Skin epidermis (tissue), 12 donors: Measurements from ENCODE around the gene FGR.
A peak's percentile ranks its signal among the peaks of the same experiment; 100 is the strongest.
"Not testable (repeated sequence)": the region's sequence is repeated elsewhere in the genome, so short reads cannot be mapped to it uniquely, and the experiment has no call there.

Source experiments
- H3K27ac ChIP-seq, 21 experiments: fragments of 200-600 bp; sonication (generic) in 11 of 21; one replicate each; pipeline ENCODE4 v1.5.0; 2020; ENCODE audit warnings: mild to moderate bottlenecking in 3 of 21, inconsistent platforms in 2 of 21, moderate library complexity in 2 of 21
- H3K4me3 ChIP-seq, 7 experiments: fragments of 200-600 bp; sonication (generic) in 2 of 7; one replicate each; pipeline ENCODE4 v1.5.0; 2020; ENCODE audit warnings: inconsistent platforms in 2 of 7, mild to moderate bottlenecking in 2 of 7, moderate library complexity in 1 of 7

Gene FGR

GRCh38 chr1:27640514-27640913, 5.5 kb upstream of the FGR start:
- not testable (repeated sequence) for H3K27ac ChIP-seq, H3K4me3 ChIP-seq

GRCh38 chr1:27638805-27639204, 3.8 kb upstream of the FGR start:
- Histone ChIP-seq H3K4me3 (no peak overlapping the region), H3K27ac (no peak overlapping the region)

DNA sequence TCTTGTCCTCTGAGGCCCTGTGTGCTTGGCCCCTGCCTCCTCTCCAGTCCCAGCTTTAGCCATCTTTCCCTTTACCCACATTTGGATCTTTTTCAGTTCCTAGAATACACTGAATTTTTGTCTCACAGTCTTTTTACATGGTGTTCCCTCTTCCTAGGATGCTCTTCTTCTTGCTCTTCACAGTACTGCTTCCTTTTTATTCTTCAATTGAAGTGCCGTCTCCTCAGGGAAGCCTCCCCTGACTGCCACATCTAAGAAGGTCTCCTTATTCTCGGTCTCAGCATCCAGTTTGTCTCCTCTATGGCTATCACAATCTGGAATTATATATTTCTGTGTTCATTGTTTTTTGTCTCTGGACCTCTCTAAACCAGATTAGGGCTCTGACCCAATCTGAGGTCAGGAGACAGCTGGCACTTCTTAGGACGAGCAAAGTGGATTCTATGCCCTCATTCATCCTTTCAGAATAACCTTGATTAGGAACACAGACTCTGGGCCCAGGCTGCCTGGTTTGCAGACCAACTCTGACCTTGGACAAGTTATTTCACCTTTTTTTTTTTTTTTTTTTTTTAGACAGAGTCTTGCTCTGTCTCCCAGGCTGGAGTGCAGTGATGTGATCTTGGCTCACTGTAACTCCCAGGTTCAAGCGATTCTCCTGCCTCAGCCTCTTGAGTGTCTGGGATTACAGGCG, 3.2 kb upstream of the FGR start:
- Histone ChIP-seq H3K27ac (no peak overlapping the region), H3K4me3 (no peak overlapping the region)

DNA sequence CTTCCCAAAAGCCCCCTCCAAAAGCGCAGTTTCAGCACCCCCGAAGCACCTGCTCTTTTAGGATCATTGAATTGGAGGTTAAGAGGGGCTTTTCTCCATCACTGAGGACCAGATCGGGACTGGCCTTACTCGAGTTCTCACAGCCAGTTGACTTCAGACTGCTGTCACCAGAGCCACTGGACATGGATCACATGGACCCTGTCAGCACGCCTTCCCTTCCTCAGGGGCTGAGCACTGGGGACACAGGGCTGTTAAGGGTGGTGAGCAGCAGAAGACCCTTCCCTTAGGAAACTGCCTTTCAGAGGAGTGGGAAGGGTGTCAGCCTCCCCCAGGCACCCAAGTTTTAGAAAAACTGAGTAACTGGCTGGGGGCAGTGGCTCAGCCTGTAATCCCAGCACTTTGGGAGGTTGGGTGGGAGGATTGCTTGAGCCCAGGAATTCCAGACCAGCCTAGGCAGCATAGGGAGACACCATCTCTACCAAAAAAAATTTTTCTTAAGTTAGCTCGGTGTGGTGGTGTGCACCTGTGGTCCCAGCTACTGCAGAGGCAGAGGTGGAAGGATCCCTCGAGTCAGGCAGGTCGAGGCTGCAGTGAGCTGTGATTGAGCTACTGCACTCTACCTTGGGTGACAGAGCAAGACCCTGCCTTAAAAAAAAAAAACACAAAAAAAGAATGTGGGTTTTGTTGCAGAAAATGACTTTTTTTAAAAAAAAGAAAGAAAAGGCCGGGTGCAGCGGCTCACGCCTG, 584 bp upstream of the FGR start:
- Histone ChIP-seq H3K4me3 (peak overlapping the region in 4 of 7 experiments; percentile 31 to 51 (median 40)), H3K27ac (peak overlapping the region in 19 of 21 experiments; percentile 23 to 90 (median 82))

GRCh38 chr1:27634177-27634984, 604 bp downstream of the FGR start:
- Histone ChIP-seq H3K4me3 (peak overlapping the region; percentile 26 to 51 (median 38)), H3K27ac (peak overlapping the region; percentile 23 to 90 (median 82))

DNA sequence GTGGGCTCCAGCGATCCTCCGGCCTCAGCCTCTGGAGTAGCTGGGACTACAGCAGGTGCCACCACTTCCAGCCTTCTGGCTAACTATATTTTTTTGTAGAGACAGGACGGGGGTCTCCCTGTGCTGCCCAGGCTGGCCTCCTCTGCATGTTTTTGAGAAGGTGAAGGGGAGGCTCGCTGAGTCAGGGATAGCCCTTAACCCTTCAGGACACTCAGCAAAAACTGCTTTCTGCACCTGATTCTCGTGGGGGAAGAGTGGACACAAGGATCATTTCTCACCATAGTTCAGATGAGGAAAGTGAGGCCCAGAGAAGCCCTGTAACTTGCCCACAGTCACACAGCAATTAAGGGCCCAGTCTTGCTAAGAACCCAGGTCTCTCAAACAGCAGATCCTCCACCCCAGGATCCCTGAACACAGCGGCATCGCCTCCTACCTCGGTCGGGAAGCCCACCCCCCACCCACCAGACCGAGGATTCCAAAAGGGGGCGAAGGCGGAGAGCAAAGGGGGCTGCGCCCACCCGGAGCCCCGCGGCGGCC, 1.3 kb downstream of the FGR start:
- Histone ChIP-seq H3K4me3 (peak overlapping the region; percentile 26 to 51 (median 38)), H3K27ac (peak overlapping the region; percentile 23 to 90 (median 82))

DNA sequence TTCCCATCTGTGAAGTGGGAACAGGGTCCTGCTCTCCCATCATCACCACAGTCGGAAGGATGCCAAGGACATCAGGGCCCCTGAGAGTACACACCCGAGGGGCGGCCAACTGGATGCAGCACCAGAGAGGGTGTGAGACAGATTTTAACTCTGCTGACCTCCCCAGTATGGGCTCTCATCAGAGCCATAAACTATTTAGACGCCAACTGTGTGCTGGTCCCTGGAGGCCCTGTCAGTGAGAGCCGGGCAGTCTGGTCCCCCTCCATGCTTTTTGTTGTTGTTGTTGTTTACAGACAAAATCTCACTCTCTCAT, 1.7 kb downstream of the FGR start:
- H3K27ac ChIP-seq = peak overlapping the region in 19 of 21 experiments; percentile 7 to 89 (median 82)
- H3K4me3 ChIP-seq = peak overlapping the region in 2 of 7 experiments; percentile 31 to 51

DNA sequence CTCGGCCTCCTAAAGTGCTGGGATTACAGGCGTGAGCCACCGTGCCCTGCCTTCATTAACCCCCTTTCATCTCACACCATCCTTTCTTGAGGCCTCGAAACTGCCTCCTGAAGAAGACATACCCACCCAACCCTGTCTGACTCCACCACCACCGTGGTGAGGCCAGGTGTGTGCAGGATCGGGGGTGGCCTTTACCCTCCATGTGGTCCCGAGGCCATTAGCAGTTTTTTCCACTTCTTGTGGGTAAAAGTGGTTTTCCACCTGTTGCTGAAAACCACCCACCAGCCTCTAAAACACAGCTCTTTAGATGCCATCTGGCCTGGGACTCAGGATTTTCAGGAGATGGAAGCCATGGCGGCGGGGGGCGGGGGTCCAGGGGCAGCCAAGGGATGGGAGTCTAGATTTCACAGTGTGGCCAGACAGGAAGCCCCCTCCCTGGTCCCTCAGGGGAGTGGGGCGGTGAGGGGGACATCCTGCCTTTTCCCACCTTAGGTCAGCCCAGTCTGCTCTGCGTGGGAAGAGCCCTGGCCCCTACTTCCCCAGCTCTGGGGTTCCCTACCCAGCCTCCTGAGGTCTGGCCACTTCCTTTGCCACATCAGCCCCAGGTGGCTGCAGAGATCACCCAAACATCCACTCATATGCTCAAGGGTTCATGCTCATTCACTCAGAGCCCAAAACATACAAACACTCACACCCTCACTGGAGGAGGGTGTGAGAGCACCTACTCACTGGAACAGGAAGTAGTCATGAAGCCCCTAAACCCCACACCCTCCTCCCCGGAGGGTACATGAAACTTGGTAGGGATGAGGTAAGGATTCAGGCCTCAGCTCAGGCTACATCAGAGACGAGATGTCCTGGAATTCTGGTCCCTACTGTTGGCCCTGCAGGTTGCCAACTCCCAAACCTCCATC, 2.3 kb downstream of the FGR start:
- peak overlapping the region in 19 of 21 experiments; percentile 60 to 89 (median 81) for H3K27ac ChIP-seq

GRCh38 chr1:27630859-27631491, 4.0 kb downstream of the FGR start:
- H3K4me3 ChIP-seq = no peak overlapping the region

More for the DNA sequence above, 2.3 kb downstream of the FGR start:
- peak overlapping the region in 2 of 7 experiments; percentile 31 to 51 for H3K4me3 ChIP-seq

GRCh38 chr1:27628712-27629111, 6.3 kb downstream of the FGR start:
- no peak overlapping the region for H3K4me3 ChIP-seq

More at GRCh38 chr1:27630859-27631491, 4.0 kb downstream of the FGR start:
- H3K27ac ChIP-seq = peak overlapping the region in 20 of 21 experiments; percentile 32 to 88 (median 76)

GRCh38 chr1:27627733-27628132, 7.3 kb downstream of the FGR start:
- peak overlapping the region in 1 of 21 experiments; percentile 25 for H3K27ac ChIP-seq
- not testable (repeated sequence) for H3K4me3 ChIP-seq

More at GRCh38 chr1:27628712-27629111, 6.3 kb downstream of the FGR start:
- H3K27ac ChIP-seq = peak overlapping the region in 14 of 21 experiments; percentile 7 to 88 (median 60)

- H3K4me3 ChIP-seq = no peak overlapping the region
- peak overlapping the region in 6 of 21 experiments; percentile 58 to 81 (median 72) for H3K27ac ChIP-seq
These were observed 7.9 kb downstream of the FGR start for GRCh38 chr1:27627061-27627460.

- H3K27ac ChIP-seq = peak overlapping the region in 18 of 21 experiments; percentile 8 to 81 (median 62)
- no peak overlapping the region for H3K4me3 ChIP-seq
These were observed 8.7 kb downstream of the FGR start for GRCh38 chr1:27626031-27626935.

- Histone ChIP-seq H3K27ac (peak overlapping the region in 19 of 21 experiments; percentile 5 to 81 (median 65)), H3K4me3 (no peak overlapping the region)
These were observed 10.4 kb downstream of the FGR start for GRCh38 chr1:27624467-27625178.

DNA sequence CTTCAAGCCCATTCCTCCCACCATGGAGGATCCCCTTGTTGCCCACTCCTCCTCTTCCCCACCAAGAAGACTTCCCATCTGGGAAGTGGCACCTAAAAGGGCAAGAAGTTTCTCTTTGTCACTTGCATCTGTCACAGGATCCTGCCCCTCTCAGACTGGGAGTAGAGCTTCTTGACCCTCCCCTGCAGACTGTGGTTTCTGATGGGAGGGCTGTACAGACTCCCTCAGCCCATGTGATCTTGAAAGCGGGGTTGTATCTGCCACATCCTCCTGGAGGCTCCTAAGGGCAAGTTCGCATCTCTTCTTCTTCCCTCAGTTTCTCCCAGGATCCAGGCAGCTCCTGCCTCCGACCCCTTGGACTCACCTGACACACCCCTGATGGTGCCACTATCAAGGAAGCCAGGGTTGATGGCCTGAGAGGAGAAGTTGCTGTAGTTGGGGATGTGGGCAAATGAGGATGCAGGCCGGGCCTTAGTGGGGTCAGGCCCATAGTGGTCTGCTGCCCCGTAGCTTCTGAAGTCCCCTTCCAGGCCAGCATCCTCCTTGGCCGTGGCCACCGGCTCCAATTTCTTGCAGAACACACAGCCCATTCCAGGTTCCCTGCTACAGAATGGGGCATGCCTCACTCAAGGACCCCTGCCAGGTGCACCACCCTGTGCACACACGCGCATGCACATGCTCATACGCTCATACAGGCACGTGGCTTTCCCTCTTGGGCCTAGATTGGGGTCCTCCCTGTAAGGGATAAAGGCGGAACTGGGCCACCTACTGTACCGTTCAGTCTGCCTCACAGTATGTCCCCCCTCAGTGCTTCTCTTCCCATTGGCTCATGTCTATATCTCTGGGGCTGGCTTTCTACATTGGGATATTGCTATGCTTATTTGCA, 11.4 kb downstream of the FGR start:
- no peak overlapping the region for H3K4me3 ChIP-seq

GRCh38 chr1:27622828-27623227, 12.2 kb downstream of the FGR start:
- Histone ChIP-seq H3K27ac (peak overlapping the region in 3 of 21 experiments; percentile 35 to 42 (median 39)), H3K4me3 (no peak overlapping the region)

More for the DNA sequence above, 11.4 kb downstream of the FGR start:
- peak overlapping the region in 3 of 21 experiments; percentile 39 to 80 (median 78) for H3K27ac ChIP-seq
